A549 (cell line): Measurements from ENCODE around the gene GALNT8.

Experiments used
- CTCF ChIP-seq: fragments of >200 bp; sonication (Bioruptor Twin); formaldehyde crosslinking; IDR thresholded peaks from 3 replicates; pipeline ENCODE4 v1.5.1; 2016
- E2F6 ChIP-seq: IDR thresholded peaks from 2 replicates; pipeline ENCODE4 v1.6.1; 2012; ENCODE audit warnings: low read depth, borderline replicate concordance
- FOSB ChIP-seq: fragments of 250-450 bp; sonication (Bioruptor Pico); IDR thresholded peaks from 2 replicates; pipeline ENCODE4 v1.5.0; 2020; ENCODE audit warnings: mild to moderate bottlenecking, moderate library complexity
- MAZ ChIP-seq: fragments of 150-350 bp; IDR thresholded peaks from 2 replicates; pipeline ENCODE4 v1.6.1; 2014; ENCODE audit warnings: antibody characterized with exemption, low read depth, low read length, borderline replicate concordance
- NFE2L2 ChIP-seq: fragments of 150-350 bp; conservative IDR thresholded peaks from 2 replicates; pipeline ENCODE4 v1.6.1; 2014; ENCODE audit warnings: low read length
- RFX5 ChIP-seq: fragments of 450-650 bp; IDR thresholded peaks from 2 replicates; pipeline ENCODE4 v1.7.1; 2014; ENCODE audit warnings: antibody characterized with exemption, mild to moderate bottlenecking, moderate library complexity
- ZFP36 ChIP-seq: fragments of 450-650 bp; IDR thresholded peaks from 2 replicates; pipeline ENCODE4 v1.6.1; 2014; ENCODE audit warnings: borderline replicate concordance; ENCODE audit not compliant: partially characterized antibody

DNA sequence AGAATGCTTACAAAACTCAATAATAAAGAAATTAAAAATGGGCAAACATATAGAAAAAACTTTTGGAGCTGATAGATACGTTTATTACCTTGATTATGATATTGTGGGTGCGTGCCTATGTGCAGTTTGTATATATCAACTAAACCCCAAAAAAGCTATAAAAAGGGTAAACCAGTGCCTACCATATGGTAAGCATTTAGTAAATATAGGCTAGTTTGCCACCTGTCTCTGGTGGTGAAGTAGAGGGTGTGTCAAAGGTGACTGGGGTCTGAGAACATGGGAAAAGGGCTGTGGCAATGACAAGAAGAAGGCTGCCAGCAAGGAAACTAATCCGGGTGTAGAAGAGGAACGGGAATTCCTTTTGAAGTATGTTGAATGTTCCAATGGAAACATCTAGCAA lies 18.3 kb downstream of the GALNT8 start:
- TF ChIP-seq ZFP36 = no peak
- TF ChIP-seq E2F6 = no peak
- no peak for TF ChIP-seq RFX5
- no peak for TF ChIP-seq MAZ
- no peak for TF ChIP-seq CTCF
- TF ChIP-seq FOSB = no peak
- TF ChIP-seq NFE2L2 = no peak
